ENCODE results near the gene IFT74.

The IFT74 gene

GRCh38 chr9:26995810-26996209 is 39.6 kb downstream of the IFT74 start (continued):
- TF ChIP-seq ZNF23 (tag by site-specific recombination; IDR thresholded peaks at IDR 0.05; ENCODE audit: borderline replicate concordance): no peak
- no peak for TF ChIP-seq ZNF223 (tag by site-specific recombination; IDR thresholded peaks at IDR 0.05)
- TF ChIP-seq ZNF555 (tag by site-specific recombination; conservative IDR thresholded peaks at IDR 0.05): no peak
- no peak for TF ChIP-seq GFI1B (tag by site-specific recombination; IDR thresholded peaks at IDR 0.05)
- TF ChIP-seq, protein P1, sequence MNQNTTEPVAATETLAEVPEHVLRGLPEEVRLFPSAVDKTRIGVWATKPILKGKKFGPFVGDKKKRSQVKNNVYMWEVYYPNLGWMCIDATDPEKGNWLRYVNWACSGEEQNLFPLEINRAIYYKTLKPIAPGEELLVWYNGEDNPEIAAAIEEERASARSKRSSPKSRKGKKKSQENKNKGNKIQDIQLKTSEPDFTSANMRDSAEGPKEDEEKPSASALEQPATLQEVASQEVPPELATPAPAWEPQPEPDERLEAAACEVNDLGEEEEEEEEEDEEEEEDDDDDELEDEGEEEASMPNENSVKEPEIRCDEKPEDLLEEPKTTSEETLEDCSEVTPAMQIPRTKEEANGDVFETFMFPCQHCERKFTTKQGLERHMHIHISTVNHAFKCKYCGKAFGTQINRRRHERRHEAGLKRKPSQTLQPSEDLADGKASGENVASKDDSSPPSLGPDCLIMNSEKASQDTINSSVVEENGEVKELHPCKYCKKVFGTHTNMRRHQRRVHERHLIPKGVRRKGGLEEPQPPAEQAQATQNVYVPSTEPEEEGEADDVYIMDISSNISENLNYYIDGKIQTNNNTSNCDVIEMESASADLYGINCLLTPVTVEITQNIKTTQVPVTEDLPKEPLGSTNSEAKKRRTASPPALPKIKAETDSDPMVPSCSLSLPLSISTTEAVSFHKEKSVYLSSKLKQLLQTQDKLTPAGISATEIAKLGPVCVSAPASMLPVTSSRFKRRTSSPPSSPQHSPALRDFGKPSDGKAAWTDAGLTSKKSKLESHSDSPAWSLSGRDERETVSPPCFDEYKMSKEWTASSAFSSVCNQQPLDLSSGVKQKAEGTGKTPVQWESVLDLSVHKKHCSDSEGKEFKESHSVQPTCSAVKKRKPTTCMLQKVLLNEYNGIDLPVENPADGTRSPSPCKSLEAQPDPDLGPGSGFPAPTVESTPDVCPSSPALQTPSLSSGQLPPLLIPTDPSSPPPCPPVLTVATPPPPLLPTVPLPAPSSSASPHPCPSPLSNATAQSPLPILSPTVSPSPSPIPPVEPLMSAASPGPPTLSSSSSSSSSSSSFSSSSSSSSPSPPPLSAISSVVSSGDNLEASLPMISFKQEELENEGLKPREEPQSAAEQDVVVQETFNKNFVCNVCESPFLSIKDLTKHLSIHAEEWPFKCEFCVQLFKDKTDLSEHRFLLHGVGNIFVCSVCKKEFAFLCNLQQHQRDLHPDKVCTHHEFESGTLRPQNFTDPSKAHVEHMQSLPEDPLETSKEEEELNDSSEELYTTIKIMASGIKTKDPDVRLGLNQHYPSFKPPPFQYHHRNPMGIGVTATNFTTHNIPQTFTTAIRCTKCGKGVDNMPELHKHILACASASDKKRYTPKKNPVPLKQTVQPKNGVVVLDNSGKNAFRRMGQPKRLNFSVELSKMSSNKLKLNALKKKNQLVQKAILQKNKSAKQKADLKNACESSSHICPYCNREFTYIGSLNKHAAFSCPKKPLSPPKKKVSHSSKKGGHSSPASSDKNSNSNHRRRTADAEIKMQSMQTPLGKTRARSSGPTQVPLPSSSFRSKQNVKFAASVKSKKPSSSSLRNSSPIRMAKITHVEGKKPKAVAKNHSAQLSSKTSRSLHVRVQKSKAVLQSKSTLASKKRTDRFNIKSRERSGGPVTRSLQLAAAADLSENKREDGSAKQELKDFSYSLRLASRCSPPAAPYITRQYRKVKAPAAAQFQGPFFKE (tag by site-specific recombination; IDR thresholded peaks at IDR 0.05; ENCODE audit: borderline replicate concordance): no peak
- no peak for TF ChIP-seq ZBTB48 (tag by site-specific recombination; IDR thresholded peaks at IDR 0.05)
- TF ChIP-seq ZNF548 (tag by site-specific recombination; IDR thresholded peaks at IDR 0.05): no peak
- TF ChIP-seq, protein P2, sequence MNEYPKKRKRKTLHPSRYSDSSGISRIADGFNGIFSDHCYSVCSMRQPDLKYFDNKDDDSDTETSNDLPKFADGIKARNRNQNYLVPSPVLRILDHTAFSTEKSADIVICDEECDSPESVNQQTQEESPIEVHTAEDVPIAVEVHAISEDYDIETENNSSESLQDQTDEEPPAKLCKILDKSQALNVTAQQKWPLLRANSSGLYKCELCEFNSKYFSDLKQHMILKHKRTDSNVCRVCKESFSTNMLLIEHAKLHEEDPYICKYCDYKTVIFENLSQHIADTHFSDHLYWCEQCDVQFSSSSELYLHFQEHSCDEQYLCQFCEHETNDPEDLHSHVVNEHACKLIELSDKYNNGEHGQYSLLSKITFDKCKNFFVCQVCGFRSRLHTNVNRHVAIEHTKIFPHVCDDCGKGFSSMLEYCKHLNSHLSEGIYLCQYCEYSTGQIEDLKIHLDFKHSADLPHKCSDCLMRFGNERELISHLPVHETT (tag by site-specific recombination; IDR thresholded peaks at IDR 0.05): no peak
- no peak for TF ChIP-seq ZNF585B (tag by site-specific recombination; IDR thresholded peaks at IDR 0.05)
- TF ChIP-seq ZNF843 (tag by site-specific recombination; IDR thresholded peaks at IDR 0.05): no peak

DNA sequence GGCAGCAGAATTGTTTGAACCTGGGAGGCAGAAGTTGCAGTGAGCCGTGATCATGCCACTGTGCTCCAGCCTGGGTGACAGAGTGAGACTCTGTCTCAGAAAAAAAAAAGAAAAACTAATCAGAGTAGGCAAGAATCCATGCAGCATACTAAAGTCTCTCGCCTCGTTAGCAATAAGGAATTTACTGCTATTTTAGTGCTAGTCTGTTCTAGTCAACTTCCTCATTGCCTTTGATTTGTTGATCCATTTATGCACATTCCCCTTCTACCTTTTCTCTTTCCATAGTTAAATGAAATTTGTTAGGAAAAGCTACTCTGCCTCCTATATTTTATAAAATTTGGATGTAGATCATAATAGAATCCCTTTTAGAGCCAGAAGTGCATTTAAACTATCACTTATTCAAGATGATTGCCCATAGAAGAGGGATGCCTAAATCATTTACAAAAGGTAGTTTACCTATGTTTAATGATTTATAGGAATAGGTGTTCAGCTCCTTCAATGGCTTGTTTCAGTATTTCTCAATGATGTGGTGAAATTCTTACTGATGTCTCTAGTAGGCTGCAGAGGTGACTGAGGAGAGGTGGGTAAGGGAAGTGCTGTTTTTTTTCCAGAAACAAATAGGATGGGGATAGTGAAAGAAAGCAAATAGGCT is 47.3 kb downstream of the IFT74 start:
- no peaks in the 10 kb centered on the region for H3K4me1 ChIP-seq (ENCODE audit: control insufficient read depth, insufficient read depth, low read length)
- no peaks in the 10 kb centered on the region for H3K9me3 ChIP-seq (ENCODE audit: control insufficient read depth, insufficient read depth, low read depth, low read length)
- H3K4me3 ChIP-seq (ENCODE audit: low read depth, low read length): no peak overlapping the region
- ChIA-PET POLR2A (no interaction called here), CTCF (interaction anchor here (0.6 to 0.7 kb wide), 2 partner anchors 11 to 282 kb away, joined by 5 to 6 read pairs; no protein-coding TSS in a partner anchor)
- no peaks in the 10 kb centered on the region for H3K36me3 ChIP-seq (ENCODE audit: control insufficient read depth in 2 of 2, insufficient read depth in 1 of 2, low read length in 2 of 2)
- no peak overlapping the region for H3K27ac ChIP-seq (ENCODE audit: extremely low read depth, low read depth, low read length)
- TF ChIP-seq ZNF660 (tag by site-specific recombination; IDR thresholded peaks at IDR 0.05): no peak
- TF ChIP-seq ZNF398 (tag by site-specific recombination; IDR thresholded peaks at IDR 0.05): no peak
- TF ChIP-seq ZBTB44 (tag by site-specific recombination; IDR thresholded peaks at IDR 0.05): no peak
- no peak for TF ChIP-seq ZNF791 (tag by site-specific recombination; IDR thresholded peaks at IDR 0.05)
- TF ChIP-seq, protein P3, sequence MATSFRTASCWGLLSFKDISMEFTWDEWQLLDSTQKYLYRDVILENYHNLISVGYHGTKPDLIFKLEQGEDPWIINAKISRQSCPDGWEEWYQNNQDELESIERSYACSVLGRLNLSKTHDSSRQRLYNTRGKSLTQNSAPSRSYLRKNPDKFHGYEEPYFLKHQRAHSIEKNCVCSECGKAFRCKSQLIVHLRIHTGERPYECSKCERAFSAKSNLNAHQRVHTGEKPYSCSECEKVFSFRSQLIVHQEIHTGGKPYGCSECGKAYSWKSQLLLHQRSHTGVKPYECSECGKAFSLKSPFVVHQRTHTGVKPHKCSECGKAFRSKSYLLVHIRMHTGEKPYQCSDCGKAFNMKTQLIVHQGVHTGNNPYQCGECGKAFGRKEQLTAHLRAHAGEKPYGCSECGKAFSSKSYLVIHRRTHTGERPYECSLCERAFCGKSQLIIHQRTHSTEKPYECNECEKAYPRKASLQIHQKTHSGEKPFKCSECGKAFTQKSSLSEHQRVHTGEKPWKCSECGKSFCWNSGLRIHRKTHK (tag by site-specific recombination; IDR thresholded peaks at IDR 0.05): no peak
- TF ChIP-seq ZNF391 (tag by site-specific recombination; IDR thresholded peaks at IDR 0.05; ENCODE audit: borderline replicate concordance, low read depth): no peak
- no peak for TF ChIP-seq ZNF221 (tag by site-specific recombination; IDR thresholded peaks at IDR 0.05; ENCODE audit: borderline replicate concordance)
- no peak for TF ChIP-seq CTCF (tag by site-specific recombination; IDR thresholded peaks at IDR 0.05)
- no peak for TF ChIP-seq ZNF202 (tag by site-specific recombination; IDR thresholded peaks at IDR 0.05; ENCODE audit: borderline replicate concordance)
- TF ChIP-seq ZNF239 (tag by site-specific recombination; IDR thresholded peaks at IDR 0.05): no peak

Data from HEK293 (cell line).